GM12872 (cell line): ENCODE results near the gene SWAP70.

ENCODE experiments used
- CTCF ChIP-seq: IDR thresholded peaks from 3 replicates; pipeline ENCODE4 v1.5.1; 2011; ENCODE audit warnings: low read depth, mild to moderate bottlenecking, low read length, moderate library complexity; ENCODE audit not compliant: insufficient read depth

SWAP70 gene

GRCh38 chr11:9763301-9763700, 99.4 kb downstream of the SWAP70 start:
- no peak for TF ChIP-seq CTCF

GRCh38 chr11:9765320-9766101, 101.6 kb downstream of the SWAP70 start:
- TF ChIP-seq CTCF, result no peak

- no peak for TF ChIP-seq CTCF
Observed at GRCh38 chr11:9769621-9770020, 105.7 kb downstream of the SWAP70 start.

- TF ChIP-seq CTCF, result no peak
Observed at GRCh38 chr11:9771071-9771511, 107.2 kb downstream of the SWAP70 start.

GRCh38 chr11:9772218-9772617, 108.3 kb downstream of the SWAP70 start:
- TF ChIP-seq CTCF, result no peak

- no peak for TF ChIP-seq CTCF
Observed at GRCh38 chr11:9773524-9773923, 109.6 kb downstream of the SWAP70 start.

GRCh38 chr11:9774109-9774508, 110.2 kb downstream of the SWAP70 start:
- TF ChIP-seq CTCF, result no peak
